ENCODE data around the gene OR52R1.

The OR52R1 gene

DNA sequence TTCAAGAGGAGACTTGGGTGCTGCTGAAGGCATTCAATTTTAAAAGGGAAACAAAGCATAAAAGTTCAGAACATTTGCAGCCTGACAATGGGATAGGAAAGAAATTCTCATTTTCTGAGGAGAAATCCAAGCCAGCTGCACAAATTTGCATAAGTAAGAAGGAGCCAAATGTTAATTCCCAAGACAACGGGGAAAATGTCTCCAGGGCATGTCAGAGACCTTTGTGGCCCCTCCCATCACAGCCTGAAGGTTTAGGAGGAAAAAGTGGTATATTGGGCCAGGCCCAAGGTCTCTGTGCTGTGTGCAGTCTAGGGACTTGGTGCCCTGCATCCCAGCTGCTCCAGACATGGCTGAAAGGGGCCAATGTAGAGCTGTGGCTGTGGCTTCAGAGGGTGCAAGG is 21.7 kb downstream of the OR52R1 start:
- TF ChIP-seq TSHZ2 (CRISPR knock-in tag; IDR thresholded peaks at IDR 0.05) (no peak), ISL1 (CRISPR knock-in tag; IDR thresholded peaks at IDR 0.05) (no peak), SNAI2 (CRISPR knock-in tag; IDR thresholded peaks at IDR 0.05) (no peak), ESRRG (CRISPR knock-in tag; IDR thresholded peaks at IDR 0.05) (no peak), ARNTL (CRISPR knock-in tag; IDR thresholded peaks at IDR 0.05; ENCODE audit: borderline replicate concordance, low read depth) (no peak), ZNF70 (CRISPR knock-in tag; IDR thresholded peaks at IDR 0.05) (no peak), BACH2 (CRISPR knock-in tag; IDR thresholded peaks at IDR 0.05; ENCODE audit: borderline replicate concordance) (no peak), PPARA (CRISPR knock-in tag; IDR thresholded peaks at IDR 0.05; ENCODE audit: borderline replicate concordance) (no peak), TCF4 (CRISPR knock-in tag; IDR thresholded peaks at IDR 0.05; ENCODE audit: borderline replicate concordance) (no peak)
- TF ChIP-seq, protein P1, sequence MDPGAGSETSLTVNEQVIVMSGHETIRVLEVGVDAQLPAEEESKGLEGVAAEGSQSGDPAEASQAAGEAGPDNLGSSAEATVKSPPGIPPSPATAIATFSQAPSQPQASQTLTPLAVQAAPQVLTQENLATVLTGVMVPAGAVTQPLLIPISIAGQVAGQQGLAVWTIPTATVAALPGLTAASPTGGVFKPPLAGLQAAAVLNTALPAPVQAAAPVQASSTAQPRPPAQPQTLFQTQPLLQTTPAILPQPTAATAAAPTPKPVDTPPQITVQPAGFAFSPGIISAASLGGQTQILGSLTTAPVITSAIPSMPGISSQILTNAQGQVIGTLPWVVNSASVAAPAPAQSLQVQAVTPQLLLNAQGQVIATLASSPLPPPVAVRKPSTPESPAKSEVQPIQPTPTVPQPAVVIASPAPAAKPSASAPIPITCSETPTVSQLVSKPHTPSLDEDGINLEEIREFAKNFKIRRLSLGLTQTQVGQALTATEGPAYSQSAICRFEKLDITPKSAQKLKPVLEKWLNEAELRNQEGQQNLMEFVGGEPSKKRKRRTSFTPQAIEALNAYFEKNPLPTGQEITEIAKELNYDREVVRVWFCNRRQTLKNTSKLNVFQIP (CRISPR knock-in tag; IDR thresholded peaks at IDR 0.05; ENCODE audit: borderline replicate concordance, low read depth) = no peak
- no peak for ATAC-seq

GRCh38 chr11:4769838-4770237 is 34.3 kb downstream of the OR52R1 start, which contains the start of gene OR51F1:
Gene OR51F1 (minus strand): TSS chr11:4769938. CDS start chr11:4769938, 0 bp downstream.
- no peak for ATAC-seq
- TF ChIP-seq, protein P1 (CRISPR knock-in tag; IDR thresholded peaks at IDR 0.05; ENCODE audit: borderline replicate concordance, low read depth) = no peak
- no peak for TF ChIP-seq RARB (CRISPR knock-in tag; IDR thresholded peaks at IDR 0.05)
- no peak for TF ChIP-seq CSRNP3 (CRISPR knock-in tag; IDR thresholded peaks at IDR 0.05)
- TF ChIP-seq SNAI2 (CRISPR knock-in tag; IDR thresholded peaks at IDR 0.05) = no peak
- TF ChIP-seq, protein P2, sequence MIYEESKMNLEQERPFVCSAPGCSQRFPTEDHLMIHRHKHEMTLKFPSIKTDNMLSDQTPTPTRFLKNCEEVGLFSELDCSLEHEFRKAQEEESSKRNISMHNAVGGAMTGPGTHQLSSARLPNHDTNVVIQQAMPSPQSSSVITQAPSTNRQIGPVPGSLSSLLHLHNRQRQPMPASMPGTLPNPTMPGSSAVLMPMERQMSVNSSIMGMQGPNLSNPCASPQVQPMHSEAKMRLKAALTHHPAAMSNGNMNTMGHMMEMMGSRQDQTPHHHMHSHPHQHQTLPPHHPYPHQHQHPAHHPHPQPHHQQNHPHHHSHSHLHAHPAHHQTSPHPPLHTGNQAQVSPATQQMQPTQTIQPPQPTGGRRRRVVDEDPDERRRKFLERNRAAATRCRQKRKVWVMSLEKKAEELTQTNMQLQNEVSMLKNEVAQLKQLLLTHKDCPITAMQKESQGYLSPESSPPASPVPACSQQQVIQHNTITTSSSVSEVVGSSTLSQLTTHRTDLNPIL (CRISPR knock-in tag; IDR thresholded peaks at IDR 0.05; ENCODE audit: low read depth) = no peak
- no peak for TF ChIP-seq TOX (CRISPR knock-in tag; IDR thresholded peaks at IDR 0.05; ENCODE audit: borderline replicate concordance)
- TF ChIP-seq CSDC2 (CRISPR knock-in tag; IDR thresholded peaks at IDR 0.05) = no peak

- no peak for ATAC-seq
- no peak for TF ChIP-seq CSDC2 (CRISPR knock-in tag; IDR thresholded peaks at IDR 0.05)
- no peak for TF ChIP-seq SNAI2 (CRISPR knock-in tag; IDR thresholded peaks at IDR 0.05)
- TF ChIP-seq, protein P1 (CRISPR knock-in tag; IDR thresholded peaks at IDR 0.05; ENCODE audit: borderline replicate concordance, low read depth) = no peak
- TF ChIP-seq TOX (CRISPR knock-in tag; IDR thresholded peaks at IDR 0.05; ENCODE audit: borderline replicate concordance) = no peak
- TF ChIP-seq TSHZ2 (CRISPR knock-in tag; IDR thresholded peaks at IDR 0.05) = no peak
- no peak for TF ChIP-seq OSR1 (CRISPR knock-in tag; IDR thresholded peaks at IDR 0.05)
- no peak for TF ChIP-seq ESRRG (CRISPR knock-in tag; IDR thresholded peaks at IDR 0.05)
- no peak for TF ChIP-seq PATZ1 (CRISPR knock-in tag; IDR thresholded peaks at IDR 0.05; ENCODE audit: borderline replicate concordance)
- TF ChIP-seq ZNF8 (CRISPR knock-in tag; IDR thresholded peaks at IDR 0.05) = no peak
- TF ChIP-seq, protein P2 (CRISPR knock-in tag; IDR thresholded peaks at IDR 0.05; ENCODE audit: low read depth) = no peak
Observed at GRCh38 chr11:4768094-4768493, 36.1 kb downstream of the OR52R1 start.
